ENCODE measurements around the gene CXCL5.

DNA sequence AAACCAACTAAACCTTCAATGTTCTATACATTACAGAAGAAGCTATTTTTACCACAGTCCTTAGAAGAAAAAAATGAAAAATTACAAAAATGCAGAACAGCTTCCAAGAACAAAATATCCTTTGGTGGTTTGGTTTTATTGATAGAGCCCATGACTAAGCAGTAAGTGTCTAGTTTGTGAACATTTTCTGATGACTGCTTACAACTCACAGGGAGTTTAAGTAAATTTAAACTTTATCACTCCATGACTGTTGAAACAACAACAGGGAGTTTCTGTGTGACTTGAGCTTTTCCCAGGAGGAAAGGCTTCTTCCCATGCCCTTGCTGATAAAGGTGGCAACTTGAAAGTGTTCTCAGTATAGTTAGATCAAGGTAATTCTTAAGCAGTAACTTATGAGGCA, 19.6 kb downstream of the CXCL5 start:
- TF ChIP-seq, protein P1, sequence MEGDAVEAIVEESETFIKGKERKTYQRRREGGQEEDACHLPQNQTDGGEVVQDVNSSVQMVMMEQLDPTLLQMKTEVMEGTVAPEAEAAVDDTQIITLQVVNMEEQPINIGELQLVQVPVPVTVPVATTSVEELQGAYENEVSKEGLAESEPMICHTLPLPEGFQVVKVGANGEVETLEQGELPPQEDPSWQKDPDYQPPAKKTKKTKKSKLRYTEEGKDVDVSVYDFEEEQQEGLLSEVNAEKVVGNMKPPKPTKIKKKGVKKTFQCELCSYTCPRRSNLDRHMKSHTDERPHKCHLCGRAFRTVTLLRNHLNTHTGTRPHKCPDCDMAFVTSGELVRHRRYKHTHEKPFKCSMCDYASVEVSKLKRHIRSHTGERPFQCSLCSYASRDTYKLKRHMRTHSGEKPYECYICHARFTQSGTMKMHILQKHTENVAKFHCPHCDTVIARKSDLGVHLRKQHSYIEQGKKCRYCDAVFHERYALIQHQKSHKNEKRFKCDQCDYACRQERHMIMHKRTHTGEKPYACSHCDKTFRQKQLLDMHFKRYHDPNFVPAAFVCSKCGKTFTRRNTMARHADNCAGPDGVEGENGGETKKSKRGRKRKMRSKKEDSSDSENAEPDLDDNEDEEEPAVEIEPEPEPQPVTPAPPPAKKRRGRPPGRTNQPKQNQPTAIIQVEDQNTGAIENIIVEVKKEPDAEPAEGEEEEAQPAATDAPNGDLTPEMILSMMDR (IDR thresholded peaks at IDR 0.05; ENCODE audit: insufficient read depth, low read depth, low read length) = no peak
- no peak for TF ChIP-seq EZH2 (IDR thresholded peaks at IDR 0.05; ENCODE audit: insufficient read depth, low read length)
